NCI-H1436 (cell line): Measurements from ENCODE around the gene EML6.
A peak's percentile ranks its signal among the peaks of the same experiment; 100 is the strongest.

Experiments used
- DNase-seq: peaks from one replicate; lab custom pipeline; 2025; lab: John Stamatoyannopoulos, UW

EML6 gene

GRCh38 chr2:54947136-54947535, 223.7 kb downstream of the EML6 start:
- no peak for DNase-seq

GRCh38 chr2:54947646-54948045, 224.2 kb downstream of the EML6 start:
- no peak for DNase-seq

- DNase-seq = no peak
Measured at GRCh38 chr2:54948120-54948519, 224.7 kb downstream of the EML6 start.

- no peak for DNase-seq
Measured at GRCh38 chr2:54949431-54949830, 226.0 kb downstream of the EML6 start.

- DNase-seq = no peak
Measured at GRCh38 chr2:54950811-54951210, 227.3 kb downstream of the EML6 start.

- no peak for DNase-seq
Measured at GRCh38 chr2:54952425-54952824, 229.0 kb downstream of the EML6 start.

GRCh38 chr2:54952978-54953456, 229.6 kb downstream of the EML6 start:
- no peak for DNase-seq

- no peak for DNase-seq
Measured at GRCh38 chr2:54954158-54954557, 230.7 kb downstream of the EML6 start.

- DNase-seq = no peak
Measured at GRCh38 chr2:54954705-54955357, 231.4 kb downstream of the EML6 start.

- no peak for DNase-seq
Measured at GRCh38 chr2:54955358-54956110, 232.1 kb downstream of the EML6 start.

GRCh38 chr2:54956111-54956627, 232.7 kb downstream of the EML6 start:
- no peak for DNase-seq

GRCh38 chr2:54957321-54957999, 234.0 kb downstream of the EML6 start:
- peak; percentile 55 for DNase-seq

GRCh38 chr2:54958717-54959371, 235.4 kb downstream of the EML6 start:
- DNase-seq = no peak

- DNase-seq = no peak
Measured at GRCh38 chr2:54960164-54960563, 236.7 kb downstream of the EML6 start.

GRCh38 chr2:54962511-54962910, 239.0 kb downstream of the EML6 start:
- no peak for DNase-seq

- no peak for DNase-seq
Measured at GRCh38 chr2:54962935-54963440, 239.5 kb downstream of the EML6 start.

- no peak for DNase-seq
Measured at GRCh38 chr2:54963476-54963875, 240.0 kb downstream of the EML6 start.

GRCh38 chr2:54964271-54964670, 240.8 kb downstream of the EML6 start:
- DNase-seq = no peak

- DNase-seq = no peak
Measured at GRCh38 chr2:54964816-54965215, 241.4 kb downstream of the EML6 start.

GRCh38 chr2:54965425-54965824, 242.0 kb downstream of the EML6 start:
- no peak for DNase-seq

GRCh38 chr2:54966165-54966832, 242.8 kb downstream of the EML6 start:
- no peak for DNase-seq
